ENCODE results near the gene TCERG1L.

TCERG1L gene

DNA sequence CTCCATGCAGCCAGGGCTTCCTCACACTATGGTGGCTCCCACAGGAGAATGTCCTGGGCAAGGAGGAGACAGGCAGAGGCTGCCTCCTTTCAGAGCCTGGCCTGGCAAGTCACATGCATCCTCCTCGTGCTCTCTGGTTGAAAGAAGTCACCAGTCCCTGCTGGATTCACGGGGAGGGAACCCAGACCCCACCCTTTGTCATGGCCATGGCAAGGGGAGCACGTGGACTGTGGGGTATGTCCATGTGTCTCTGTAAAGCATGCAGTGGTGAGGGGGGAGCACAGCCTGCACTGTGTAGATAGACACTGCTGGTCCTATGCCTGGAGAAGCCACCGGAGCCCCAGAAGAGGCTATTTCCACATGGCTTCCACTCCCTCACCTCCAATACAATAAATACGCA is 225.0 kb downstream of the TCERG1L start:
- TF ChIP-seq TCF12 (IDR thresholded peaks at IDR 0.05; ENCODE audit: low read depth) = no peak
- TF ChIP-seq ZBTB7A (IDR thresholded peaks at IDR 0.05; ENCODE audit: low read depth) = no peak
- TF ChIP-seq EP300 (IDR thresholded peaks at IDR 0.05; ENCODE audit: borderline replicate concordance) = no peak
- no peak for TF ChIP-seq NFIC (IDR thresholded peaks at IDR 0.05)
- no peak for TF ChIP-seq YY1 (IDR thresholded peaks at IDR 0.05; ENCODE audit: low read depth)
- TF ChIP-seq FOXM1 (IDR thresholded peaks at IDR 0.05; ENCODE audit: borderline replicate concordance, low read depth) = no peak
- TF ChIP-seq, protein P1, sequence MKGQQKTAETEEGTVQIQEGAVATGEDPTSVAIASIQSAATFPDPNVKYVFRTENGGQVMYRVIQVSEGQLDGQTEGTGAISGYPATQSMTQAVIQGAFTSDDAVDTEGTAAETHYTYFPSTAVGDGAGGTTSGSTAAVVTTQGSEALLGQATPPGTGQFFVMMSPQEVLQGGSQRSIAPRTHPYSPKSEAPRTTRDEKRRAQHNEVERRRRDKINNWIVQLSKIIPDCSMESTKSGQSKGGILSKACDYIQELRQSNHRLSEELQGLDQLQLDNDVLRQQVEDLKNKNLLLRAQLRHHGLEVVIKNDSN (IDR thresholded peaks at IDR 0.05) = no peak
- no peak for TF ChIP-seq CEBPB (IDR thresholded peaks at IDR 0.05)

DNA sequence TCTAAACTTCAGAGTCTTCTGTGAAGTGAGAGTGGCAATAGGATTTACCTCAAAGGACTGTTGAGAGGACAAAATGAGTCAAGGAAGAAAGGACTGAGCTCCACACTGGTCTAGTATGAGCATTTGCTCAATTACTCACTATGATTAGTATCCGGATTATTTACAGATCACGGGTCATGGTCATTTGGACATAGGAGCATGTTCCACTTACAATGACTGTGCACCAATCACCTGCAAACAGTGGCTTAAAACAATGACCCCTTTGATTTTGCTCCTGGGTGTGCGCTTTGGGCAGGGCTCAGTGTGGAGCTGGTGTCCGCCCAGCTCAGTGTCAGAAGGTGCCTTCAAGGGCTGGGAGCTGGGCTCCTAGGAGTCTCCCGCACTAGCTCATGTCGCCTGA is 225.4 kb downstream of the TCERG1L start:
- TF ChIP-seq, protein P1 (IDR thresholded peaks at IDR 0.05) = no peak
- TF ChIP-seq ZBTB7A (IDR thresholded peaks at IDR 0.05; ENCODE audit: low read depth) = no peak
- no peak for TF ChIP-seq EGR1 (IDR thresholded peaks at IDR 0.05)
- no peak for TF ChIP-seq CEBPB (IDR thresholded peaks at IDR 0.05)
- TF ChIP-seq TAF1 (IDR thresholded peaks at IDR 0.05; ENCODE audit: low read depth) = no peak
- TF ChIP-seq FOXM1 (IDR thresholded peaks at IDR 0.05; ENCODE audit: borderline replicate concordance, low read depth) = no peak
- TF ChIP-seq TEAD4 (IDR thresholded peaks at IDR 0.05) = no peak
- TF ChIP-seq TCF12 (IDR thresholded peaks at IDR 0.05; ENCODE audit: low read depth) = no peak
- no peak for TF ChIP-seq EP300 (IDR thresholded peaks at IDR 0.05; ENCODE audit: borderline replicate concordance)
- no peak for TF ChIP-seq NFIC (IDR thresholded peaks at IDR 0.05)
- TF ChIP-seq, protein P2, sequence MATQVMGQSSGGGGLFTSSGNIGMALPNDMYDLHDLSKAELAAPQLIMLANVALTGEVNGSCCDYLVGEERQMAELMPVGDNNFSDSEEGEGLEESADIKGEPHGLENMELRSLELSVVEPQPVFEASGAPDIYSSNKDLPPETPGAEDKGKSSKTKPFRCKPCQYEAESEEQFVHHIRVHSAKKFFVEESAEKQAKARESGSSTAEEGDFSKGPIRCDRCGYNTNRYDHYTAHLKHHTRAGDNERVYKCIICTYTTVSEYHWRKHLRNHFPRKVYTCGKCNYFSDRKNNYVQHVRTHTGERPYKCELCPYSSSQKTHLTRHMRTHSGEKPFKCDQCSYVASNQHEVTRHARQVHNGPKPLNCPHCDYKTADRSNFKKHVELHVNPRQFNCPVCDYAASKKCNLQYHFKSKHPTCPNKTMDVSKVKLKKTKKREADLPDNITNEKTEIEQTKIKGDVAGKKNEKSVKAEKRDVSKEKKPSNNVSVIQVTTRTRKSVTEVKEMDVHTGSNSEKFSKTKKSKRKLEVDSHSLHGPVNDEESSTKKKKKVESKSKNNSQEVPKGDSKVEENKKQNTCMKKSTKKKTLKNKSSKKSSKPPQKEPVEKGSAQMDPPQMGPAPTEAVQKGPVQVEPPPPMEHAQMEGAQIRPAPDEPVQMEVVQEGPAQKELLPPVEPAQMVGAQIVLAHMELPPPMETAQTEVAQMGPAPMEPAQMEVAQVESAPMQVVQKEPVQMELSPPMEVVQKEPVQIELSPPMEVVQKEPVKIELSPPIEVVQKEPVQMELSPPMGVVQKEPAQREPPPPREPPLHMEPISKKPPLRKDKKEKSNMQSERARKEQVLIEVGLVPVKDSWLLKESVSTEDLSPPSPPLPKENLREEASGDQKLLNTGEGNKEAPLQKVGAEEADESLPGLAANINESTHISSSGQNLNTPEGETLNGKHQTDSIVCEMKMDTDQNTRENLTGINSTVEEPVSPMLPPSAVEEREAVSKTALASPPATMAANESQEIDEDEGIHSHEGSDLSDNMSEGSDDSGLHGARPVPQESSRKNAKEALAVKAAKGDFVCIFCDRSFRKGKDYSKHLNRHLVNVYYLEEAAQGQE (IDR thresholded peaks at IDR 0.05; ENCODE audit: low read depth) = no peak
- TF ChIP-seq CREB1 (IDR thresholded peaks at IDR 0.05; ENCODE audit: low read depth) = no peak
- TF ChIP-seq RAD21 (IDR thresholded peaks at IDR 0.05; ENCODE audit: low read depth) = no peak

DNA sequence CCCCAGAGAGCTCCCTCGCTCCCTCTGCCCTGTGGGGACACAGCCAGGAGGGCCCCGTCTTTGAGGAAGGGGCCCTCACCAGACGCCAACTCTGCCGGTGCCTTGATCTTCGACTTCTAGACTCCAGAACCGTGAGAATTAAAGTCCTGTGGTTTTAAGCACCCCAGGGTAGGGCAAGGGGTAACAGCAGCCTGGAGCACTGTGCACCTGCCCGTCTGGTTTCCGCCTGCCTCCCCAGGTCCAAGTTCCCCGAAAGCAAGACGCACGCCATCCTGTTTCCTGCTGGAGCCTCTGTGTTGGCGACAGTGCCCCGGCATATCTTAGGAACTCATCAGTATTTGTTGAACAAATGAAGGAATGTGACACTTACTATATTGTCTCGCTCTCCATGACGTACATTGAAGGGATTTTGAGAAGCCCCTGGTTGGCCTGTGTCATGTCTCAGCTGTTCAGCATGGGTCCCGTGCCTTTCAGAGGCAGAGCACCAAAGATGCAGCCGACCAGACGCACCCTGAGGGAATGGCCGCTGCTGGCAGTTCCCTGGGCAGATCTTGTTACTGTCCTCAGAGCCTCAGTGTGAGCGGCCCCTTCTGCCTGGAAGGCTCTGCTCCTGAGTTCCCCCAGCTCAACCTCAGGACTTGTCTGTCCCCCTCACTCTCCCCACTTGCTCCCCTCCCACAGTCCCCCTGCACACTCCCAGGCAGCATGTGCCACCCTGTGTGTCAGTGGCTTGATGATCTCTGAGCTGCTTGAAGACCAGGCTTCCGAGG is 226.2 kb downstream of the TCERG1L start:
- no peak for TF ChIP-seq NFIC (IDR thresholded peaks at IDR 0.05)
- TF ChIP-seq, protein P3, sequence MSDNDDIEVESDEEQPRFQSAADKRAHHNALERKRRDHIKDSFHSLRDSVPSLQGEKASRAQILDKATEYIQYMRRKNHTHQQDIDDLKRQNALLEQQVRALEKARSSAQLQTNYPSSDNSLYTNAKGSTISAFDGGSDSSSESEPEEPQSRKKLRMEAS (IDR thresholded peaks at IDR 0.05) = no peak
- TF ChIP-seq RAD21 (IDR thresholded peaks at IDR 0.05; ENCODE audit: low read depth) = no peak
- no peak for TF ChIP-seq FOXM1 (IDR thresholded peaks at IDR 0.05; ENCODE audit: borderline replicate concordance, low read depth)
- TF ChIP-seq YY1 (IDR thresholded peaks at IDR 0.05; ENCODE audit: low read depth) = no peak
- TF ChIP-seq CREB1 (IDR thresholded peaks at IDR 0.05; ENCODE audit: low read depth) = no peak
- TF ChIP-seq, protein P2 (IDR thresholded peaks at IDR 0.05; ENCODE audit: low read depth) = no peak
- no peak for TF ChIP-seq ZBTB7A (IDR thresholded peaks at IDR 0.05; ENCODE audit: low read depth)
- TF ChIP-seq CEBPB (IDR thresholded peaks at IDR 0.05) = no peak
- no peak for TF ChIP-seq TCF12 (IDR thresholded peaks at IDR 0.05; ENCODE audit: low read depth)
- TF ChIP-seq EGR1 (IDR thresholded peaks at IDR 0.05) = no peak
- TF ChIP-seq, protein P1 (IDR thresholded peaks at IDR 0.05) = no peak
- TF ChIP-seq TEAD4 (IDR thresholded peaks at IDR 0.05) = no peak
- TF ChIP-seq EP300 (IDR thresholded peaks at IDR 0.05; ENCODE audit: borderline replicate concordance) = no peak
- TF ChIP-seq TAF1 (IDR thresholded peaks at IDR 0.05; ENCODE audit: low read depth) = no peak

DNA sequence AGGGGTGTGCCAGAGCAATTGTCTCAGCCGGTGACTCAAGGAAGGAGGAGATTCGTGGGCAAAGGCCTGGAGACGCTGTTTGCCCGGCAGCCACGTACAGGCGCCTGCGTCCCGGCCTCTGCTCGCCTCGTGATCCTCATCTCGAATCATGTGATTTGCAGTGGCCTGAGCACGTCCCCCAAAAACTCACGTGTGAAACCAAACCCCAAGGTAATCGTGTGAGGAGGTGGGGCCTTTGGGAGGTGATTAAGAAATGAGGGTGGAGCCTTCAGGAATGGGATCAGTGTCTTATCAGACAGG is 226.8 kb downstream of the TCERG1L start:
- TF ChIP-seq NFIC (IDR thresholded peaks at IDR 0.05) (no peak), EGR1 (IDR thresholded peaks at IDR 0.05) (no peak), CEBPB (IDR thresholded peaks at IDR 0.05) (no peak), RAD21 (IDR thresholded peaks at IDR 0.05; ENCODE audit: low read depth) (no peak), TAF1 (IDR thresholded peaks at IDR 0.05; ENCODE audit: low read depth) (no peak), YY1 (IDR thresholded peaks at IDR 0.05; ENCODE audit: low read depth) (no peak), CREB1 (IDR thresholded peaks at IDR 0.05; ENCODE audit: low read depth) (no peak)
- TF ChIP-seq, protein P3 (IDR thresholded peaks at IDR 0.05) = no peak
